HEK293T (cell line): ENCODE measurements around the gene CCSER1.

ENCODE experiments used
- CTCF ChIA-PET: fragments of 350-600 bp; formaldehyde crosslinking; extraction: SDS; loops from one replicate; lab custom pipeline; 2021; ENCODE audit warnings: antibody characterized with exemption, inconsistent platforms; lab: Yijun Ruan, JAX
- POLR2A ChIA-PET: fragments of 350-600 bp; formaldehyde crosslinking; extraction: SDS; loops from one replicate; lab custom pipeline; 2020; ENCODE audit warnings: antibody characterized with exemption, inconsistent platforms; lab: Yijun Ruan, JAX
- DNase-seq: peaks from one replicate; pipeline ENCODE4 v3.0.0; 2012; ENCODE audit warnings: mixed read lengths; ENCODE audit errors: extremely low spot score
- ARNT ChIP-seq: fragments of 450-650 bp; IDR thresholded peaks from 2 replicates; pipeline ENCODE4 v1.6.1; 2017; ENCODE audit warnings: mild to moderate bottlenecking
- BHLHE40 ChIP-seq: fragments of 450-650 bp; IDR thresholded peaks from 2 replicates; pipeline ENCODE4 v1.6.1; 2016; ENCODE audit warnings: mild to moderate bottlenecking, moderate library complexity, borderline replicate concordance
- CTBP1 ChIP-seq: fragments of 450-650 bp; IDR thresholded peaks from 2 replicates; pipeline ENCODE4 v1.6.1; 2016; ENCODE audit warnings: borderline replicate concordance
- ELF4 ChIP-seq: fragments of 450-650 bp; IDR thresholded peaks from 2 replicates; pipeline ENCODE4 v1.6.1; 2017; ENCODE audit warnings: antibody characterized with exemption
- FOXA1 ChIP-seq: fragments of 450-650 bp; IDR thresholded peaks from 2 replicates; pipeline ENCODE4 v1.6.1; 2016; ENCODE audit warnings: mild to moderate bottlenecking
- FOXK2 ChIP-seq: fragments of 450-650 bp; IDR thresholded peaks from 2 replicates; pipeline ENCODE4 v1.6.1; 2016; ENCODE audit warnings: mild to moderate bottlenecking
- FOXM1 ChIP-seq: fragments of 450-650 bp; IDR thresholded peaks from 2 replicates; pipeline ENCODE4 v1.6.1; 2017; ENCODE audit warnings: mild to moderate bottlenecking, borderline replicate concordance
- HDGF ChIP-seq: fragments of 450-650 bp; IDR thresholded peaks from 2 replicates; pipeline ENCODE4 v1.6.1; 2017; ENCODE audit warnings: antibody characterized with exemption, borderline replicate concordance
- L3MBTL2 ChIP-seq: fragments of 450-650 bp; conservative IDR thresholded peaks from 2 replicates; pipeline ENCODE4 v1.6.1; 2016; ENCODE audit warnings: mild to moderate bottlenecking
- LEF1 ChIP-seq: fragments of 450-650 bp; IDR thresholded peaks from 2 replicates; pipeline ENCODE4 v1.6.1; 2017; ENCODE audit warnings: mild to moderate bottlenecking, borderline replicate concordance
- NFRKB ChIP-seq: fragments of 450-650 bp; IDR thresholded peaks from 2 replicates; pipeline ENCODE4 v1.6.1; 2016; ENCODE audit warnings: mild to moderate bottlenecking, moderate library complexity
- PKNOX1 ChIP-seq: fragments of 450-650 bp; IDR thresholded peaks from 2 replicates; pipeline ENCODE4 v1.6.1; 2016
- SP1 ChIP-seq: fragments of 450-650 bp; IDR thresholded peaks from 2 replicates; pipeline ENCODE4 v1.6.1; 2017
- SUZ12 ChIP-seq: fragments of 450-650 bp; IDR thresholded peaks from 2 replicates; pipeline ENCODE4 v1.6.1; 2016; ENCODE audit warnings: mild to moderate bottlenecking
- TARDBP ChIP-seq: fragments of 450-650 bp; IDR thresholded peaks from 2 replicates; pipeline ENCODE4 v1.6.1; 2016
- ZNF384 ChIP-seq: fragments of 450-650 bp; IDR thresholded peaks from 2 replicates; pipeline ENCODE4 v1.6.1; 2016

Gene CCSER1

GRCh38 chr4:90540536-90540935 is 413.3 kb downstream of the CCSER1 start:
- POLR2A ChIA-PET: no interaction called here
- CTCF ChIA-PET: no interaction called here
- TF ChIP-seq BHLHE40: no peak
- TF ChIP-seq ELF4: no peak
- no peak for TF ChIP-seq PKNOX1
- no peak for DNase-seq

GRCh38 chr4:90542216-90542615 is 415.0 kb downstream of the CCSER1 start:
- ChIA-PET CTCF (no interaction called here), POLR2A (no interaction called here)
- TF ChIP-seq BHLHE40: no peak
- TF ChIP-seq TARDBP: no peak
- TF ChIP-seq HDGF: no peak
- no peak for TF ChIP-seq ELF4
- no peak for TF ChIP-seq SP1
- TF ChIP-seq FOXA1: no peak
- TF ChIP-seq SUZ12: no peak
- no peak for TF ChIP-seq L3MBTL2
- no peak for TF ChIP-seq CTBP1
- DNase-seq: no peak

GRCh38 chr4:90543419-90544170 is 416.4 kb downstream of the CCSER1 start:
- ChIA-PET POLR2A (no interaction called here), CTCF (no interaction called here)
- TF ChIP-seq SUZ12 (no peak), CTBP1 (no peak), SP1 (no peak), ELF4 (no peak), HDGF (no peak), FOXA1 (no peak), ARNT (no peak), FOXM1 (no peak), ZNF384 (no peak)
- no peak for DNase-seq

- TF ChIP-seq NFRKB (no peak), FOXK2 (no peak), LEF1 (no peak), BHLHE40 (no peak), SUZ12 (no peak), PKNOX1 (no peak), ARNT (no peak), TARDBP (no peak), HDGF (no peak), ZNF384 (no peak), FOXM1 (no peak), SP1 (no peak), CTBP1 (no peak), L3MBTL2 (no peak), ELF4 (no peak), FOXA1 (no peak)
- no peak for DNase-seq
- ChIA-PET POLR2A (no interaction called here), CTCF (interaction anchor here (0.6 kb wide), 1 partner anchor 23 kb away, joined by 6 read pairs; no protein-coding TSS in a partner anchor)
Observed at GRCh38 chr4:90544532-90545045, 417.4 kb downstream of the CCSER1 start.

GRCh38 chr4:90545380-90545779 is 418.2 kb downstream of the CCSER1 start:
- TF ChIP-seq HDGF (no peak), CTBP1 (no peak), SUZ12 (no peak), FOXM1 (no peak), ELF4 (no peak)
- ChIA-PET POLR2A (no interaction called here), CTCF (no interaction called here)
- no peak for DNase-seq

GRCh38 chr4:90546114-90546513 is 418.9 kb downstream of the CCSER1 start:
- POLR2A ChIA-PET: no interaction called here
- CTCF ChIA-PET: no interaction called here
- TF ChIP-seq FOXM1 (no peak), CTBP1 (no peak), SP1 (no peak)
- no peak for DNase-seq

GRCh38 chr4:90570615-90571014 is 443.4 kb downstream of the CCSER1 start:
- no peak for DNase-seq
- TF ChIP-seq ZNF384: no peak
- TF ChIP-seq ARNT: no peak
- no peak for TF ChIP-seq HDGF
- no peak for TF ChIP-seq CTBP1
- no peak for TF ChIP-seq FOXM1
- no peak for TF ChIP-seq ELF4
- no peak for TF ChIP-seq SUZ12
- no peak for TF ChIP-seq L3MBTL2
- no peak for TF ChIP-seq FOXK2
- no peak for TF ChIP-seq FOXA1
- TF ChIP-seq LEF1: no peak
- no peak for TF ChIP-seq BHLHE40
- no peak for TF ChIP-seq PKNOX1
- TF ChIP-seq TARDBP: no peak
- no peak for TF ChIP-seq SP1
- ChIA-PET POLR2A (no interaction called here), CTCF (no interaction called here)
